Dermis microvascular lymphatic vessel endothelial cell (primary cell): ENCODE results near the gene THAP9. TPM values are rescaled to one million over a fixed set of nuclear protein-coding genes. Genes with fewer than 3 reads are reported as not detected.
"Not testable (repeated sequence)": the region's sequence is repeated elsewhere in the genome, so short reads cannot be mapped to it uniquely, and the experiment has no call there.

Experiments used
- DNase-seq, 2 donors: peaks; one replicate each; pipeline versions ENCODE4 v3.0.0 to v3.0.0-alpha.2; 2010; ENCODE audit warnings: low read depth in 2 of 2
- total RNA-seq: library from RNA; depleted of rRNA; stranded (reverse); fragments of >200 nt; gene quantifications from 2 replicates; pipeline ENCODE4 v1.2.1, GENCODE V29; 2014

The THAP9 gene, protein sequence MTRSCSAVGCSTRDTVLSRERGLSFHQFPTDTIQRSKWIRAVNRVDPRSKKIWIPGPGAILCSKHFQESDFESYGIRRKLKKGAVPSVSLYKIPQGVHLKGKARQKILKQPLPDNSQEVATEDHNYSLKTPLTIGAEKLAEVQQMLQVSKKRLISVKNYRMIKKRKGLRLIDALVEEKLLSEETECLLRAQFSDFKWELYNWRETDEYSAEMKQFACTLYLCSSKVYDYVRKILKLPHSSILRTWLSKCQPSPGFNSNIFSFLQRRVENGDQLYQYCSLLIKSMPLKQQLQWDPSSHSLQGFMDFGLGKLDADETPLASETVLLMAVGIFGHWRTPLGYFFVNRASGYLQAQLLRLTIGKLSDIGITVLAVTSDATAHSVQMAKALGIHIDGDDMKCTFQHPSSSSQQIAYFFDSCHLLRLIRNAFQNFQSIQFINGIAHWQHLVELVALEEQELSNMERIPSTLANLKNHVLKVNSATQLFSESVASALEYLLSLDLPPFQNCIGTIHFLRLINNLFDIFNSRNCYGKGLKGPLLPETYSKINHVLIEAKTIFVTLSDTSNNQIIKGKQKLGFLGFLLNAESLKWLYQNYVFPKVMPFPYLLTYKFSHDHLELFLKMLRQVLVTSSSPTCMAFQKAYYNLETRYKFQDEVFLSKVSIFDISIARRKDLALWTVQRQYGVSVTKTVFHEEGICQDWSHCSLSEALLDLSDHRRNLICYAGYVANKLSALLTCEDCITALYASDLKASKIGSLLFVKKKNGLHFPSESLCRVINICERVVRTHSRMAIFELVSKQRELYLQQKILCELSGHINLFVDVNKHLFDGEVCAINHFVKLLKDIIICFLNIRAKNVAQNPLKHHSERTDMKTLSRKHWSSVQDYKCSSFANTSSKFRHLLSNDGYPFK
- total RNA-seq, result 5.0 and 5.4 TPM in 2 replicates

DNA sequence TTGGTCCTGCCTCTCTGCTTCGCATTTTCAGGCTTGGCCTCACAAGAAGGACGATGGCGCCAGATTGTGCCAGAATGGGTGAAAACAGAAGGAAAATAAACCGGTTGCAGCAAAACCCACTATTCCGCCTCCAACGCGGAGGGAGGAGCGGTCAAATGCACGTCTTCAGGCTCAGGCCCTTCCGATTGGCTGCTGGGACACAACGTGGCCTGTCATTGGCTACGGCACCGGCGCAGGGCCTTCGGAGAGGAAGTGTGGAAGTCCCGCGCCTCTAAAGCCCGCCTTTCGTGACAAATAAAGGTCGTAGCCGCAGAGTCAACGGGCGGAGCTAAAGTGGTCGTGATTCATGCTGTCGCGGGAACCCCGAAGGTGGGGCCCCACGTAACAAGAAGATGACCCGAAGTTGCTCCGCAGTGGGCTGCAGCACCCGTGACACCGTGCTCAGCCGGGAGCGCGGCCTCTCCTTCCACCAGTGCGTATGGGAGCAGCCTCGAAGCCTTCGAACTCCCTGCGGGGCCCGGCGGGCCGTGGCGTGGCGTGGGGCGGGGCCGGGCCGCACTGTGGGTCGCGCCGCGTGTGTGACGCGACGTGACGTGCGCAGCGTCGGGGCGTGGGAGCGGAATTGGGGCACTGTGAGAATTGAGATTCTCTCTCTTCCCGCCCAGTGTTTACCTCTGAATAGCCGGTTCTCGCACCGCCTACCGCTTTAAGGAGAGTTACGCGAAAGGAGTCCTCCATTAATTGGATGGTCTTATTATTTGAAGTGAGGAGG lies at the start of gene THAP9:
Gene THAP9 (plus strand): TSS at position 325 of the 772 bp plus-strand sequence. CDS start 68 bp downstream, at position 393.
- peak; percentile 99 to 100 for DNase-seq

DNA sequence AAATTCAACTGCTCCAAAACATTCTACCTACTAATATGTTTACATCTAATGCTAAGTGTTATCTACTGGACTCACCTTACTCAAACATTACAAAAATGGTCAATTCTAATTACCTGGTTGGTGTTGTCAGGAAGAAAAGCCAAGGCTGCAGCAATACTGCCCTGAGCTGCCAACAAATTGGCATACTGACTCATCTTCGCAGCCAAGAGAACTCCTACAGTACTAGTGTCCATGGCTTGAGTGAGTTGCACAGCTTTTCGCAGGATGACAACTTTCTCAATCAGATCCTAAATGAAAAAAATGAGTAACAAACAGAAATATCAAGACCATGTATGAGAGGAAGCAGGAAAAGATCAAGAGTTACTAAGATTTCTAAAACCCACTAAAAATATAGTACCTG lies 49.2 kb upstream of the THAP9 start:
- DNase-seq, result no peak

DNA sequence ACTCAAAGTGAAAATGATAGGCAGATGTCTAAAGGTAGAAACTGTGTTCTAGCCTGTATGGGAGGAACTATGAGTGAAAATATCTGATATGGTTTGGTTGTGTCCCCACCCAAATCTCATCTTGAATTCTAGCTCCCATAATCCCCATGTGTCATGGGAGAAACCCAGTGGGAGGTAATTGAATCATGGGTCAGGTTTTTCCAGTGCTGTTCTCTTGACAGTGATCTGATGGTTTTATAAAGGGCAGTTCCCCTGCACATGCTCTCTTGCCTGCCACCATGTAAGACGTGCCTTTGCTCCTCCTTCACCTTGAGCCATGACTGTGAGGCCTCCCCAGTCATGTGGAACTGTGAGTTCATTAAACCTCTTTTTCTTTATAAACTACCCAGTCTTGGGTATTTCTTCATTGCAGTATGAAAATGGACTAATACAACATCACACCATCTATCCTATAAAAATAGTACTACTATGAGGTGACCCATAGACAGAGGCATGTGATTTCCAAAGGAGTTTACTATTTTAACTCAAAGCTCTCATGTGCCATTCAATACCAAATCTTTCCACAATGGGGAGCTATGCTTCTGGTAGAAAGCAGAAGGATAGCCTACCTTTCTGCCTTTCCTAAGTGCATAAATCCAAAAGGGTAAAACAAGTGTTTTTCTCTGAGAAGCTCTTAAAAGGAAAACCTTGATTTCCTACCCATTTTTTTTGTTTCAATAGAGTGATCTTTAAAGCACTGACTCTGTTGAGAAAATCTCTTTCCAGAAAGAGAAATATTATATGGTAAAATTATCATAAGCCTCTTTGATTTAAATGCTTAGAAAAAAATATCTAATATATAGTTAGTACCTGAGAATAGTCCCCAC lies 48.4 kb upstream of the THAP9 start:
- peak; percentile 40 to 60 for DNase-seq

DNA sequence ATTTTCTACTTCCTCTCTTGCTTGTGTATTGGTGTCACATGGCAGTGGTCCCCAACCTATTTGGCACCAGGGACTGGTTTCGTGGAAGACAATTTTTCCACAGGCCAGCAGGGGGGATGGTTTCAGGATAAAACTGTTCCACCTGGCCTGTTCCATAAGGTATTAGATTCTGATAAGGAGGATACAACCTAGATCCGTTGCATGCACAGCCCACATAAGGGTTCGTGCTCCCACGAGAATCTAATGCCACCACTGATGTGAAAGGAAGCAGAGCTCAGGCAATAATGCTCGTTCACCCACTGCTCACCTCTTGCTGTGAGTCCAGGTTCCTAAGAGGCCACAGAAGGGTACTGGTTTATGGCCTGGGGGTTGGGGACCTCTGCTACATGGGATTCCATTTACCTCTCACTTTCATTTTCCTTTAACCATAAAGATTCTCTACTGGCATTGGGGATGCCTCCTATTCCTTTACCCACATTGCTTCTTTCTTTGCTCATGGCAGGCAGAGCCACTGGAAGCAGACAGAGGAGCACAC lies 47.7 kb upstream of the THAP9 start:
- DNase-seq, result no peak

DNA sequence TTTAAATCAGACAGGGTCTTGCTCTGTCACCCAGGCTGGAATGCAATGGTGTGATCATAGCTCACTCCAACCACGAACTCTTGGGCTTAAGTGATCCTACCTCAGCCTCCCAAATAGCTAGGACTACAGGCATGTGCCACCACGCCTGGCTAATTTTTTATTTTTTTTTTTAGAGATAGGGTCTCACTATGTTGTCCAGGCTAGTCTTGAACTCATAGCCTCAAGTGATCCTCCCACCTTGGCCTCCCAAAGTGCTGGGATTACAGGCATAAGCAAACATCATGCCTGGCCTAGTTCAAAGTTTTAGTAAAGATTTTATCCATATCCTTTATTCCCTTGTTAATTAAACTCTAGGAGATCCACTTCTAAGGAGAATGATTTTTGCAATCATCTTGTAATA lies 40.0 kb upstream of the THAP9 start:
- not testable (repeated sequence) for DNase-seq

DNA sequence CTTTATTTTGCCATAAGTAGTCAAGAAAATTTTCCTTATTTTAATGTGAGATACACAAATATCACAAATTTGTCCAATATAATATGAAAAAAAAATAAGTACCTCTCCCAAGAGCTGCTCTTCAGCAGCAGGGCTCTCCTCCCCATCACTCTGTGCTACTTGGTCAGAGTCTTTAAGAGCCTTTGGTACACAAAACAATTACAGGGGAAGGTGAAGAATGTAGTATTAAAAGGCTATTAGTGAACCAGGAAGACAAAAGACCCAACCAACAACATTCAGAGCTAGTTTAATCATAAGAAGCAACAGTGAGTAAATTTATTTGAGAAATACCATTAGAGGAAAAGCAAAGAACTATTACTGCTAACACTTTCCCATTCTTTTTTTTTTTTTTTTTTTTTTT lies 39.0 kb upstream of the THAP9 start:
- DNase-seq, result no peak

DNA sequence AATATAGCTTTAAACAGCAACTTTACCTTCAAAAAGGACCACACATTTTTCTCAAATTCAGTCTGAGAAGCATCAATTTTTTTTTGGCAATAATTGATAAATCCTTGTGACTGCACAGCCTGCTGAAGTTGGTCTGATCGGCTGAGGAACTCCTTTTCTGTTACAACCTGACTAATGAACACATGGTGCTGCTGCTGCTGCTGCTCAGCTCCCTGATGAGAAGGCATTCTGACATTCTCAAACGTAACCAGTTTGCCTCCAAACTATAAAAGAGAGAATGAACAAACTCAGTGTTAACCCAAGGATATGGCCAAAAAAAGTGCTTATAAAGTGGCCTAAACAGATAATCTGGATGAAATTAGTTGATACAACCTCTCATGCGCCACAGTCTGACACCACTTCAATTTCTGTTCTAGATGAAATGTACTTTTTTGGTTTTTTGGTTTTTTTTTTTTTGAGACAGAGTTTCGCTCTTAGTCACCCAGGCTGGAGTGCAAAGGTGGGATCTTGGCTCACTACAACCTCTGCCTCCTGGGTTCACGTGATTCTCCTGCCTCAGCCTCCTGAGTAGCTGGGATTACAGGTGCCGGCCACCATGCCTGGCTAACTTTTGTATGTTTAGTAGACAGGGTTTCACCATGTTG lies 36.1 kb upstream of the THAP9 start:
- DNase-seq, result no peak

DNA sequence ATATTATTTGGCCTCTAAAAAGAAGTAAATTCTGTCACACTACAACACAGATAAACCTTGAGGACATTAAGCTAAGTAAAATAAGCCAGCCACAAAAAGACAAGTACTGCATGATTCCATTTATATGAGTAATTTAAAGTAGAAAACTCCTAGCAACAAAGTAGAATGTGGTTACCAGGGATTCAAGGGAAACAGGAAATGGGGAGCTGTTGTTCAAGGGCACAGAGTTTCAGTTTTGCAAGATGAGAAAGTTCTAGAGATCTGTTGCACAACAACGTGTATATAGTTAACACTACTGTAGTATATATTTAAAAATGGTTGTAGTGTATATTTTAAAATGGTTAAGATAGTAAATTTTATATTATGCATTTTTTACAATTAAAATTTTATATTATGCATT lies 34.9 kb upstream of the THAP9 start:
- DNase-seq, result peak; percentile 88 to 91

DNA sequence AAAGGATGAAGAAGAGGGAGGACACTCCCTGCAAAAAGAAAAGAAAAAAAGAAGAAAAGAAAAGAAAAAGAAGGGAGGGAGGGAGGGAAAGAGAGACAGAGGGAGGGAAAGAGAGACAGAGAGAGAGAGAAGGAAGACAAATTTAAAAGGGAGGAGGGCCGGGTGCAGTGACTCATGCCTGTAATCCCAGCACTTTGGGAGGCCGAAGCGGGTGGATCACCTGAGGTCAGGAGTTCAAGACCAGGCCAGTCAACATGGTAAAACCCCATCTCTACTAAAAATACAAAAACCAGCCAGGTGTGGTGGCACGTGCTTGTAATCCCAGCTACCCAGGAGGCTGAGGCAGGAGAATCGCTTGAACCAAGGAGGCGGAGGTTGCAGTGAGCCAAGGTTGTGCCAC lies 34.5 kb upstream of the THAP9 start:
- peak in 1 of 2 donors; percentile 12 for DNase-seq

DNA sequence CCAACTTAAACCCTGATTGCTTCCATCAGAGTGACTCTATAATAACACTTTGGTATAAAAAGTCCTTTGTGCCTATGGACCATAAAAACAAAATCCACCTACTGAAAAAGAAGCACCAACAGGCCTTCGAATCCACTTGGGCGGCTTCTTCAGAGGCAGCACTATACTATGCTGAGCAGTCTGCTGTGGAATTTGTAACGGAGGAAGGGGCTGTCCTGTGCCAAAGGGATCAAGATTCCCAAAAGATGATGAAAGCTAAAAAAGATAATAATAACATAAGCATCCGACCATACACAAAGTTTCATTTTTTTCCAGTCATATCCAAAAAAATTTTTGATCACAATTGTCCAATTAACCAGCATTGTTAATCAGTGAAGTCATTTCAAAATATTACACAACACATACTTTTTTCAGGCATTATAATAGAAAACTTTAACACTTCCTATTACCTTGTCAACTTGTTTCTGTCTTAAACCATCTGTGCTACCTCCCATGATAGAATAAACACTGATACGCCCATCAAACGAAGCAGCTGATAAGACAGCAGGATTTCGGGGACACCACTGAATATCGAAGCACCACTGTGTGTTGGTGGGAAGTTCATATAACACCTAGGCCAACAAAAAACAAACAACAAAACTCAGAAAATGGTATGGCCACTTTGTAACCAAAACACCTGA lies 33.7 kb upstream of the THAP9 start:
- DNase-seq, result no peak

DNA sequence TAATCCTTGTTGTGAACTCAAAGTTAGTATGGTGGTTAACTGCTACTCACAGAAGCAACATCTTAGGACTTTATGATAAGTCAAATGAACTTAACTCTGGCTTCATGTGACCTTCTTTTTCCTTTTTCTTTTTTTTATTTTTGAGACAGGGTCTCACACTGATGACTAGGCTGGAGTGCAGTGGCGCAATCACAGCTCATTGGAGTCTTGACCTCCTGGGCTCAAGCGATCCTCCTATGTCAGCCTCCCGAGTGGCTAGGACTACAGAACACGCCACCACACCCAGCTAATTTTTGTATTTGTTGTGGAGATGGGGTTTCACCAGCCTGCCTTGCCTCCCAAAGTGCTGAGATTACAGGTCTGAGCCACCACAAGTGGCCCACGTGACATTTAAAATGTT lies 32.0 kb upstream of the THAP9 start:
- no peak for DNase-seq

DNA sequence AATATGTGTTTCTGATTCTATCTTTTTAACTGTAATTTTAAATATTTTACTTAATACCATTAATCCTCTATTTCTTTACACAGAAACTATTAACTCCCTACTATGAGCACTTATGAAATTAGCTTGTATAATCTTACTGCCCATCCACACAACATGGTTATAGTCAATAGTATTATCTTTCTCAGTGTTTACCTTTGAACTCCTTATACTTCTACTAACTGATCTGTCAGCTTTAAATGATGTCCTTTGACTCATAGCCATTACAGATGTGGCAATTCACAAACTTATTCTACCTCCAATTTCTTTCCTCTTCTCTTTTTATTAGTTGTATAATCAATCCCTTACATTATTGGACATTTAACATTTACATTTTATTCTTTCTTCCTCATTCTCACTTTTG lies 15.1 kb upstream of the THAP9 start:
- no peak for DNase-seq

DNA sequence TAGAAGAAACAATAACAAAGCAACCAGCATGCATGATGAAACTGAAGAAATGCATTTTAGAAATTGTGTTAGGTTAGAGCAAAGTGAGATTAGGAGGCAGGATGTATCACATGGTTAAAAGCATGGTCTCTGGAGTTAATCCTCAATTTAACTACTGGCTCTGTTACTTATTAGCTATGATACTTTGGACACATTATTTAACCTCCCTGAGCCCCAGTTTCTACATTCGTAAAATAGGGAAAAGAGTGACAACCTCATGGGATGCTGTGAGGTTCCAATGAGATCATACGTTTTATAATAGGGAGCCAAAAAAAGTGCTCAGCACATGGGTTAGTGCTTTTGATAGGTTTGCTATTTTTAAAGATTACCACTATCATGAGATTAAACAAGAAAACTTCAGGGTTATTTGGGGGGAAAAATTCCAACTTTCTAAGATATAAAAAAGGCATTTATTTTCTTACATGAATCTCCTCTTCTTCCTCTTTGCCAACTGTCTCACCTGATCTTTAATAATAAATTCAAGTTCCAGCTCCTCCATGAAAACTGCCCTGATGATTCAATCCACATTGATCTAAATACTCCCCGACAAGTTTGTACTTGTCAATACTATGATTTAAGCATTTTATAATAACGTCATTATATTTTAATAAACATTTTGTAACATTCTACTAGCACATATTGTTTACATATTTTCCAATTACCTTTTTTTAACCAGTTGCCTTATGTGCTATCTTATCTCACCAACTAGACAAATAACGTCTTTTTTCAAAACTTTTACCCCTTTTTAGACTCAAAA lies 14.2 kb upstream of the THAP9 start:
- no peak for DNase-seq

DNA sequence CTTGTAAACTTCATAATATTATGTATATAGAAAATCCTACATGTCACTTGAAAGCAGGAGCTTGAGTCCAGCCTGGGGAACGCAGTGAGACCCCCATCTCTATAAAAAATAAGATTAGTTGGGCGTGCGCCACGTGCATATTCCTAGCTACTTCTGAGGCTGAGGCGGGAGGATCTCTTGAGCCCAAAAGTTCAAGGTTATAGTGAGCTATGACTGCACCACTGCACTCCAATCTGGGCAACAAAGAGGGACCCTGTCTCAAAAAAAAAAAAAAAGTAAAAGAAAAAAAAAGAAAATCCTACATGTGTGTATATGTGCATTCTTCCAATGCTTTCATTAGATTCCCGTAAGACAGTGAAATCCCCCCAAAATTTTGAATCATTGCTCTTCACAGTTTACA lies 11.2 kb upstream of the THAP9 start:
- DNase-seq, result no peak

DNA sequence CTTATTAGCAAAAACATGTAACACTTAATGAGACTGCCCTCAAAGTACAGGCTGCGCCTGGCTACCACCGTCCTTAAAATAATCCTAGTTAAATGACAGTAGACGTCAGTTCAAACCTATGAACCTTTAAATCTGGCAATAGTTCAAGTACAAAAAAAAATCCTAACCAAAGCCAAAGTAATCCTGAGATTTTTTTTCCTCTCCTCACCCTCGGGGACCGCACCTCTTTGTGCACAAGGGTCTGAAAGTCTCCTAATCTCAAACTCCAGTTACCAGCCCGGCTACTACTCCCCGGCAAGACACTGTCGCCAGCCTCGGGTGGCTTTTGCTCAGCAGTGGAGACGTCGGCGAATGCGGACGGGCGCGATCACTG lies 10.0 kb upstream of the THAP9 start:
- no peak for DNase-seq

DNA sequence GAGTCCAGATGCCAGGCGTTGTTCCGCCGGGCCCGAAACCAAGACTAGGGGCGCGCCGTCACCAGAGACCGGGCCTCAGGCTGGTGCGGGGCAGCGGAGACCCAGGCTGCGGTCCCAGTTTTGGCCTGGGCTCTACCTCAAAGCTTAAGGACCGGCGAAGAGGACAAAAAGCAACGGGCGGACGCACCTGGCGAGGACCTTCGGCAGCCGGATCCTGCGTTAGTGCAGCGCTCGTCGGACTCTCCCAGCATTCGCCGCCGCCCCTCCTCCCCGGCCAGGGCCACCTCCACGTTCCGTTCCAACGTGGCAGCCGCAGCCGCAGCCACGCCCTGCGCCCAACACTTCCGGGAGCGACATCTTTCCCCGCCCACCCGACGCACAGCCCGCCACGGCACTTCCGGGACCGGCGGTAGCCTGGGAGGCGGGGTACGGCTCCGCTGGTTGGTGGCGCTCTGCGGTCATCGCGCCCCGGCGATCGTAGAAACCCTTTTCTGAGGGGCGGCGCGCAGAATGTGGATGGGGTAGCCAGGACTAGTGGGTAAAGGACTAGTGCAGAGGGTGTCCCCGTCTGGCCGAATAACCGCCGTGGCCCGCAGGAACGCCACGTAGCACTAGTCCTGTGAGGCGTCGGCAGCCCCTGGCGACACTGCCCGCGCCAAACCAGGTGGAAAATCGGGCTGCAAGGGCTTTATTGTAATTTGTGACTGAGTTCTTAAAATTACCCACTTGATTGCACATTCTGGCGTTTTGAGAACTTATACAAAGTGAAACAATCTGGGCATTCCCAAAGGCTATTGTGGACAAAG lies 9.4 kb upstream of the THAP9 start, which contains the start of gene SEC31A:
Gene SEC31A (minus strand): TSS at position 253 of the 806 bp plus-strand sequence. CDS start 9,217 bp downstream, outside the sequence.
- DNase-seq, result peak; percentile 87 to 98

DNA sequence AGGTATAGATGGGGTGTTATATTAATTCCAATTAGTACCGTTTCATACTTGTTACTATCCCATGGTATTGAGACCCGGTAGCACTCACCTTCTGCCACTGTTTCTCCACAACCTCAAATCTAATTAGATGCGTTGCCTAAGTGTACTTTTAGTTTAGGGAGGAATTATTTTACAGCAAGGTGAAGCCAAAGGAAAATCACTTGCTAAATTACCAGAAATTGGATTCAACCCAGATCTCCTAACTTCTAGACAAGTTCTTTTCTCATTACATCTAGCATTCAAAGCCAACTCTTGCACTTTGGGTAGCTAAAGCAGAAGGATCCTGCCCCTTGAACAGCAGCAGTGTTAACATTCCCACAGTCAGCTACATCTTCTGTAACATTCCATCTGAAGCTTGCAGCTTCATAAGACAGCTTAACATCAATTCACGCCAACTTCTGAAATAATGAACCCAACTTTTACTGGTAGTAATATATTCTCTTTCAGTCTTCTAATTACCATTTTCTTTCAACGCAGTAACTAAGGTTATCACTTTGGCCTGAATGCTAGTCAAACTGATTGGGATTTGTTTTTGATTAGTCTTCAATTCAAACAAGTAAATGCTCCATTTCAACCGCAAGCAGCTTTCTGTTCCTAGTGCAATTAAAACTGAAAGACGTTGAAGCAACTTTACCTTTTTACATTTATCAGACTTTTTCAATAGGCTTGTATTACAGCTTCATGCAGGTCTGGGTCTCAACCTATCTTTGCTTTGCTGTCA lies 8.6 kb upstream of the THAP9 start:
- peak in 1 of 2 donors; percentile 30 for DNase-seq
